HepG2 (cell line): Measurements from ENCODE around the gene SLC44A4.

ENCODE experiments used
- CEBPG ChIP-seq: IDR thresholded peaks from 2 replicates; pipeline ENCODE4 v1.6.1; 2016
- CTCF ChIP-seq: sonication (generic); formaldehyde crosslinking; IDR thresholded peaks from 2 replicates; pipeline ENCODE4 v1.5.0; 2020; ENCODE audit warnings: mild to moderate bottlenecking, missing genetic modification reagents, moderate library complexity
- EP300 ChIP-seq, 3 experiments: sonication (generic) in 1 of 3; formaldehyde crosslinking in 1 of 3; IDR thresholded peaks; 2 replicates each; pipeline versions ENCODE4 v1.5.1 to v1.6.1; 2011 to 2020; ENCODE audit warnings: low read depth in 2 of 3, low read length in 2 of 3, borderline replicate concordance in 1 of 3, improper control_type of control experiment in 1 of 3, mild to moderate bottlenecking in 1 of 3, missing genetic modification reagents in 1 of 3, moderate library complexity in 1 of 3
- PBX3 ChIP-seq: sonication (generic); formaldehyde crosslinking; IDR thresholded peaks from 2 replicates; pipeline ENCODE4 v1.8.1; 2023; ENCODE audit warnings: missing genetic modification reagents, inconsistent platforms, borderline replicate concordance
- PCBP2 ChIP-seq: fragments of 200-400 bp; formaldehyde crosslinking; optimal IDR thresholded peaks from 2 replicates; pipeline ENCODE3; 2018; ENCODE audit warnings: low read length, low read depth; ENCODE audit not compliant: poor library complexity, severe bottlenecking
- PREB ChIP-seq: sonication (generic); formaldehyde crosslinking; IDR thresholded peaks from 2 replicates; pipeline ENCODE4 v1.4.0; 2020; ENCODE audit warnings: missing genetic modification reagents
- TEAD3 ChIP-seq: optimal IDR thresholded peaks from 2 replicates; pipeline ENCODE3; 2016; ENCODE audit warnings: borderline replicate concordance
- ZNF570 ChIP-seq: sonication (generic); formaldehyde crosslinking; IDR thresholded peaks from 2 replicates; pipeline ENCODE4 v1.4.0; 2020; ENCODE audit warnings: mild to moderate bottlenecking, missing genetic modification reagents, borderline replicate concordance
- ZNF629 ChIP-seq: sonication (generic); formaldehyde crosslinking; conservative IDR thresholded peaks from 2 replicates; pipeline ENCODE4 v1.5.0; 2020; ENCODE audit warnings: missing genetic modification reagents
- ZNF660 ChIP-seq: sonication (generic); formaldehyde crosslinking; IDR thresholded peaks from 2 replicates; pipeline ENCODE4 v1.5.1; 2020; ENCODE audit warnings: mild to moderate bottlenecking, low read depth, missing genetic modification reagents, borderline replicate concordance
- ZNF704 ChIP-seq: sonication (generic); formaldehyde crosslinking; IDR thresholded peaks from 2 replicates; pipeline ENCODE4 v1.8.1; 2023; ENCODE audit warnings: mild to moderate bottlenecking, inconsistent platforms, moderate library complexity, missing genetic modification reagents, borderline replicate concordance

- TF ChIP-seq CTCF (CRISPR knock-in tag) (no peak), PCBP2 (no peak), ZNF570 (CRISPR knock-in tag) (no peak), CEBPG (no peak), EP300 (IDR thresholded peaks at IDR 0.05; ENCODE audit: low read depth in 2 of 2, low read length in 2 of 2) (no peak), EP300 (CRISPR knock-in tag; IDR thresholded peaks at IDR 0.05; ENCODE audit: borderline replicate concordance) (no peak), ZNF629 (CRISPR knock-in tag) (0 out of 2 replicates have a peak, but pooled peaks have one; percentile 3), ZNF660 (CRISPR knock-in tag) (no peak), TEAD3 (no peak), PREB (CRISPR knock-in tag) (no peak), ZNF704 (CRISPR knock-in tag) (no peak), PBX3 (CRISPR knock-in tag) (no peak)
Observed at GRCh38 chr6:31901415-31901952, 22.7 kb upstream of the SLC44A4 start.
